H1 (cell line): ENCODE measurements around the gene EAPP. TPM values are rescaled to one million over a fixed set of nuclear protein-coding genes. Genes with fewer than 3 reads are reported as not detected.
A peak's percentile ranks its signal among the peaks of the same experiment; 100 is the strongest.

Experiments used
- CTCF ChIA-PET: fragments of 300-600 bp; sonication (Branson Sonifier 250); formaldehyde crosslinking; loops from one replicate; lab custom pipeline; 2021; ENCODE audit not compliant: partially characterized antibody; lab: Charles Lee
- POLR2A ChIA-PET: fragments of 300-600 bp; sonication (Branson Sonifier 250); formaldehyde crosslinking; loops from one replicate; lab custom pipeline; 2021; ENCODE audit warnings: inconsistent platforms; ENCODE audit not compliant: partially characterized antibody; lab: Charles Lee
- DNase-seq, 2 experiments: peaks; one replicate each; pipeline versions ENCODE4 v3.0.0 to v3.0.0-alpha.2; 2010 to 2022; ENCODE audit warnings: low spot score in 2 of 2, low read depth in 1 of 2, mixed read lengths in 1 of 2
- FAIRE-seq: peaks from 2 replicates; lab custom pipeline; 2011; peaks lifted over from hg19 to GRCh38; lab: Jason Lieb, UNC
- H2AFZ ChIP-seq: 2 replicates; pipeline ENCODE4 v1.8.1; 2012; ENCODE audit warnings: low read length, inconsistent platforms
- H2AK5ac ChIP-seq: 2 replicates; pipeline ENCODE4 v1.6.1; 2013; ENCODE audit warnings: low read depth, low read length
- H2BK120ac ChIP-seq: replicated peaks from 2 replicates; pipeline ENCODE3; 2013; ENCODE audit warnings: low read depth, low read length, inconsistent platforms
- H2BK12ac ChIP-seq: 2 replicates; pipeline ENCODE4 v1.6.1; 2013; ENCODE audit warnings: low read depth, low read length
- H2BK15ac ChIP-seq: 2 replicates; pipeline ENCODE4 v1.6.1; 2013; ENCODE audit warnings: low read length
- H2BK20ac ChIP-seq: 2 replicates; pipeline ENCODE4 v1.6.1; 2013; ENCODE audit warnings: low read length
- H2BK5ac ChIP-seq: 2 replicates; pipeline ENCODE4 v1.6.1; 2013; ENCODE audit warnings: low read depth, low read length
- H3K14ac ChIP-seq: 2 replicates; pipeline ENCODE4 v1.6.1; 2013; ENCODE audit warnings: inconsistent platforms; ENCODE audit not compliant: insufficient read length
- H3K18ac ChIP-seq: 2 replicates; pipeline ENCODE4 v1.6.1; 2013; ENCODE audit warnings: low read length; ENCODE audit errors: extremely low read depth
- H3K23ac ChIP-seq: 2 replicates; pipeline ENCODE4 v1.6.1; 2013; ENCODE audit warnings: inconsistent platforms; ENCODE audit not compliant: insufficient read length
- H3K23me2 ChIP-seq: 2 replicates; pipeline ENCODE4 v1.6.1; 2013; ENCODE audit warnings: low read depth, low read length
- H3K27ac ChIP-seq: 2 replicates; pipeline ENCODE4 v1.6.1; 2011; ENCODE audit warnings: low read depth, low read length, inconsistent platforms
- H3K27me3 ChIP-seq, 4 experiments: replicated peaks in 1 of 4; 1 replicate in 1 of 4; 2 replicates in 3 of 4; pipeline versions ENCODE4 v1.6.1 to v1.8.1; 2011 to 2013; ENCODE audit warnings: low read length in 3 of 4, mild to moderate bottlenecking in 3 of 4, inconsistent platforms in 2 of 4, mixed read lengths in 2 of 4, moderate library complexity in 1 of 4; ENCODE audit not compliant: control insufficient read depth in 3 of 4, insufficient read depth in 3 of 4; ENCODE audit errors: extremely low read depth in 1 of 4
- H3K36me3 ChIP-seq, 4 experiments: 2 replicates each; pipeline versions ENCODE4 v1.6.1 to v1.8.1; 2011 to 2013; ENCODE audit warnings: mild to moderate bottlenecking in 4 of 4, low read length in 3 of 4, moderate library complexity in 2 of 4, control low read depth in 1 of 4, inconsistent platforms in 1 of 4; ENCODE audit not compliant: insufficient read depth in 4 of 4, control insufficient read depth in 2 of 4
- H3K4ac ChIP-seq: replicated peaks from 2 replicates; pipeline ENCODE3; 2013; ENCODE audit warnings: low read length, low read depth, mixed read lengths, inconsistent platforms; ENCODE audit not compliant: insufficient read length
- H3K4me1 ChIP-seq, 4 experiments: replicated peaks in 1 of 4; 1 replicate in 1 of 4; 2 replicates in 3 of 4; pipeline versions ENCODE4 v1.6.1 to v1.8.1; 2011 to 2013; ENCODE audit warnings: low read length in 3 of 4, inconsistent platforms in 2 of 4, mixed read lengths in 1 of 4; ENCODE audit not compliant: insufficient read depth in 4 of 4, control insufficient read depth in 3 of 4
- H3K4me2 ChIP-seq, 2 experiments: 2 replicates each; pipeline versions ENCODE4 v1.6.1 to v1.8.1; 2011 to 2013; ENCODE audit warnings: low read depth in 2 of 2, low read length in 2 of 2, control low read depth in 1 of 2, inconsistent platforms in 1 of 2, mild to moderate bottlenecking in 1 of 2; ENCODE audit not compliant: insufficient read depth in 1 of 2
- H3K4me3 ChIP-seq, 4 experiments: fragments of 200-600, 300-600 bp in 1 of 4; sonication (generic), shearing (Covaris generic), sonication (Bioruptor Twin) in 1 of 4; 2 replicates each; pipeline versions ENCODE4 v1.5.1 to v1.8.1; 2011 to 2016; ENCODE audit warnings: low read length in 4 of 4, low read depth in 3 of 4, control low read depth in 2 of 4, inconsistent platforms in 2 of 4, mild to moderate bottlenecking in 2 of 4, mixed read lengths in 1 of 4, moderate library complexity in 1 of 4; ENCODE audit not compliant: insufficient read depth in 2 of 4; ENCODE audit errors: extremely low read depth in 1 of 4
- H3K56ac ChIP-seq: replicated peaks from 2 replicates; pipeline ENCODE3; 2013; ENCODE audit warnings: low read depth, mild to moderate bottlenecking, mixed read lengths, low read length, inconsistent platforms; ENCODE audit not compliant: insufficient read length
- H3K79me1 ChIP-seq: 2 replicates; pipeline ENCODE4 v1.6.1; 2013; ENCODE audit warnings: low read depth, low read length, control low read depth
- H3K79me2 ChIP-seq, 2 experiments: 2 replicates each; pipeline versions ENCODE4 v1.6.1 to v1.8.1; 2012 to 2013; ENCODE audit warnings: low read length in 2 of 2, mild to moderate bottlenecking in 2 of 2, inconsistent platforms in 1 of 2; ENCODE audit not compliant: insufficient read depth in 2 of 2, control insufficient read depth in 1 of 2
- H3K9ac ChIP-seq, 4 experiments: replicated peaks in 1 of 4; 1 replicate in 1 of 4; 2 replicates in 3 of 4; pipeline versions ENCODE4 v1.6.1 to v1.8.1; 2011 to 2013; ENCODE audit warnings: low read depth in 3 of 4, low read length in 3 of 4, control low read depth in 2 of 4, mild to moderate bottlenecking in 2 of 4, moderate library complexity in 2 of 4, inconsistent platforms in 1 of 4; ENCODE audit errors: extremely low read depth in 1 of 4
- H3K9me3 ChIP-seq, 2 experiments: 2 replicates each; pipeline versions ENCODE4 v1.6.1 to v1.8.1; 2012 to 2013; ENCODE audit warnings: mild to moderate bottlenecking in 2 of 2, moderate library complexity in 2 of 2, control low read depth in 1 of 2, inconsistent platforms in 1 of 2, low read depth in 1 of 2, low read length in 1 of 2, mixed read lengths in 1 of 2; ENCODE audit not compliant: insufficient read depth in 2 of 2
- H4K20me1 ChIP-seq, 2 experiments: replicated peaks in 1 of 2; 2 replicates each; pipeline versions ENCODE3 to v1.8.1; 2011 to 2013; ENCODE audit warnings: inconsistent platforms in 2 of 2, low read length in 2 of 2, mild to moderate bottlenecking in 1 of 2; ENCODE audit not compliant: insufficient read depth in 2 of 2, control insufficient read depth in 1 of 2
- H4K5ac ChIP-seq: 2 replicates; pipeline ENCODE4 v1.6.1; 2013; ENCODE audit warnings: low read length, low read depth, mixed read lengths, inconsistent platforms; ENCODE audit not compliant: insufficient read length
- H4K8ac ChIP-seq: 2 replicates; pipeline ENCODE4 v1.8.0; 2013; ENCODE audit warnings: mild to moderate bottlenecking, moderate library complexity, low read length, inconsistent platforms; ENCODE audit not compliant: insufficient read depth; ENCODE audit errors: extremely low read depth
- H4K91ac ChIP-seq: replicated peaks from 2 replicates; pipeline ENCODE3; 2013; ENCODE audit warnings: low read length, mixed read lengths, inconsistent platforms; ENCODE audit not compliant: insufficient read length
- CBX8 ChIP-seq: fragments of 300-800, 300-1000 bp; sonication (generic); IDR thresholded peaks from 2 replicates; pipeline ENCODE4 v1.7.1; 2016; ENCODE audit warnings: low read depth, low read length, borderline replicate concordance
- CHD1 ChIP-seq: IDR thresholded peaks from 2 replicates; pipeline ENCODE4 v1.6.1; 2012; ENCODE audit warnings: low read depth, low read length, improper control_type of control experiment
- JUN ChIP-seq: IDR thresholded peaks from 2 replicates; pipeline ENCODE4 v1.6.1; 2011; ENCODE audit warnings: low read depth, mild to moderate bottlenecking, improper control_type of control experiment, low read length
- KDM1A ChIP-seq: fragments of 200-600, 300-600 bp; sonication (generic); IDR thresholded peaks from 2 replicates; pipeline ENCODE4 v1.7.1; 2016; ENCODE audit warnings: mild to moderate bottlenecking, low read length, borderline replicate concordance
- SP4 ChIP-seq: IDR thresholded peaks from 2 replicates; pipeline ENCODE4 v1.6.1; 2012; ENCODE audit warnings: low read length, inconsistent platforms
- WGBS, 2 experiments: shearing (Covaris generic) in 1 of 2; methylation state at CpG; one replicate each; pipeline versions ENCODE4 v1.1.6 to v1.1.7; 2013 to 2015; ENCODE audit warnings: low lambda C conversion rate in 2 of 2, mixed read lengths in 2 of 2, inconsistent platforms in 1 of 2, low coverage in 1 of 2, missing lambda C conversion rate in 1 of 2; ENCODE audit not compliant: insufficient replicate concordance in 2 of 2, insufficient coverage in 1 of 2, insufficient read length in 1 of 2; ENCODE audit errors: extremely low coverage in 1 of 2, missing lambda C conversion rate in 1 of 2; 5-methylcytosine and 5-hydroxymethylcytosine counted together
- polyA plus RNA-seq, 7 experiments: library from polyadenylated mRNA; depleted of rRNA in 3 of 7; stranded (reverse) in 5 of 7; unstranded in 2 of 7; fragments of >200 nt in 5 of 7; fragments of 200-250 nt in 2 of 7; gene quantifications; 1 replicate in 5 of 7; 2 replicates in 1 of 7; 4 replicates in 1 of 7; pipeline versions ENCODE4 v1.2.1 to v1.2.3, GENCODE V29; 2011 to 2013; ENCODE audit warnings: missing spikeins in 2 of 7, mixed read lengths in 2 of 7
- total RNA-seq: library from RNA; stranded (reverse); fragmentation: NEBNext Ultra II Directional; extraction: Animal tissue kit (Norgen Biotek cat#: 25700); gene quantifications from 2 replicates; pipeline ENCODE4 v1.2.1, GENCODE V29; 2021

The EAPP gene
- total and polyA plus RNA-seq, 2 of the 8 experiments (the other 6 are each of a cell fraction or from before 2014, with no cell fraction given), result 18.3 to 28.7 TPM

- no peak for FAIRE-seq
Measured at GRCh38 chr14:34507459-34507858, 32.0 kb downstream of the EAPP start.

More at GRCh38 chr14:34507459-34507858, 32.0 kb downstream of the EAPP start:
- Histone ChIP-seq H3K27me3 (no peaks in the 10 kb centered on the region), H4K8ac (0 out of 2 replicates have a peak overlapping the region, but pooled peaks have one; percentile 79), H3K18ac (no peak overlapping the region), H3K4ac (no peak overlapping the region), H2AK5ac (no peak overlapping the region), H3K23me2 (peaks cover 2% of the 10 kb centered on the region; the same call in 1 of the 2 replicates), H3K9me3 (no peaks in the 10 kb centered on the region), H3K4me3 (no peak overlapping the region), H3K27ac (no peak overlapping the region), H3K9ac (no peak overlapping the region), H2BK5ac (no peak overlapping the region), H3K14ac (no peak overlapping the region), H3K56ac (no peak overlapping the region), H4K20me1 (no peaks in the 10 kb centered on the region), H3K79me2 (no peaks in the 10 kb centered on the region), H2AFZ (no peak overlapping the region), H2BK20ac (no peak overlapping the region), H4K91ac (no peak overlapping the region), H2BK15ac (no peak overlapping the region), H3K4me2 (no peak overlapping the region), H2BK12ac (no peak overlapping the region), H3K23ac (no peak overlapping the region), H2BK120ac (no peak overlapping the region), H4K5ac (no peak overlapping the region), H3K4me1 (peaks cover 0 to 2% (median under 1%) of the 10 kb centered on the region in 4 experiments; a peak in 1 of 7 replicates), H3K79me1 (no peaks in the 10 kb centered on the region), H3K36me3 (no peaks in the 10 kb centered on the region)
- WGBS, 2 experiments, result 84% methylated on average over 8 of the region's 9 CpGs; no CpG with 5 or more reads in 1 of the 2 experiments
- TF ChIP-seq CBX8 (no peak), SP4 (no peak), JUN (no peak), CHD1 (no peak), KDM1A (no peak)
- ChIA-PET POLR2A (no interaction called here), CTCF (interaction anchor here (0.6 to 0.7 kb wide), 2 partner anchors 176 to 185 kb away, joined by 3 to 4 read pairs; no protein-coding TSS in a partner anchor)
- no peak for DNase-seq
